GM12874 (cell line): ENCODE data around the gene MAML2.

Experiments
- CTCF ChIP-seq: IDR thresholded peaks from 2 replicates; pipeline ENCODE4 v1.5.1; 2011; ENCODE audit warnings: low read depth, mild to moderate bottlenecking, control low read depth, low read length, moderate library complexity; ENCODE audit not compliant: insufficient read depth

Gene MAML2

GRCh38 chr11:95948637-95949036 lies 394.4 kb downstream of the MAML2 start:
- TF ChIP-seq CTCF, result no peak

- TF ChIP-seq CTCF, result no peak
Measured at GRCh38 chr11:95944623-95945022, 398.4 kb downstream of the MAML2 start.

GRCh38 chr11:95943546-95943945 lies 399.4 kb downstream of the MAML2 start:
- no peak for TF ChIP-seq CTCF

GRCh38 chr11:95939091-95939490 lies 403.9 kb downstream of the MAML2 start:
- TF ChIP-seq CTCF, result no peak

GRCh38 chr11:95937358-95937757 lies 405.6 kb downstream of the MAML2 start:
- TF ChIP-seq CTCF, result no peak

GRCh38 chr11:95933594-95933993 lies 409.4 kb downstream of the MAML2 start:
- TF ChIP-seq CTCF, result no peak

GRCh38 chr11:95931916-95932315 lies 411.1 kb downstream of the MAML2 start:
- no peak for TF ChIP-seq CTCF

GRCh38 chr11:95930948-95931347 lies 412.0 kb downstream of the MAML2 start:
- no peak for TF ChIP-seq CTCF
